Panc1 (cell line): ENCODE data around the gene WNT5A.

ENCODE experiments used
- POLR2AphosphoS5 ChIP-seq: IDR thresholded peaks from 2 replicates; pipeline ENCODE4 v1.6.1; 2012; ENCODE audit warnings: mild to moderate bottlenecking, low read depth, low read length, moderate library complexity
- SIN3A ChIP-seq: IDR thresholded peaks from 2 replicates; pipeline ENCODE4 v1.6.1; 2012; ENCODE audit warnings: low read depth, mild to moderate bottlenecking, low read length, moderate library complexity, borderline replicate concordance; ENCODE audit not compliant: insufficient read depth
- TCF7L2 ChIP-seq: IDR thresholded peaks from 2 replicates; pipeline ENCODE4 v1.6.1; 2011; ENCODE audit warnings: mild to moderate bottlenecking, low read depth, low read length, inconsistent platforms
- TF ChIP-seq, protein P1 (sequence below): fragments of 450-650 bp; IDR thresholded peaks from 2 replicates; pipeline ENCODE4 v1.5.1; 2017; ENCODE audit warnings: mild to moderate bottlenecking
- TF ChIP-seq, protein P2 (sequence below), 2 experiments: IDR thresholded peaks; 2 replicates each; pipeline ENCODE4 v1.6.1; 2011 to 2012; ENCODE audit warnings: low read depth in 2 of 2, control low read depth in 1 of 2, low read length in 1 of 2, mild to moderate bottlenecking in 1 of 2, moderate library complexity in 1 of 2; ENCODE audit not compliant: insufficient read depth in 1 of 2

DNA sequence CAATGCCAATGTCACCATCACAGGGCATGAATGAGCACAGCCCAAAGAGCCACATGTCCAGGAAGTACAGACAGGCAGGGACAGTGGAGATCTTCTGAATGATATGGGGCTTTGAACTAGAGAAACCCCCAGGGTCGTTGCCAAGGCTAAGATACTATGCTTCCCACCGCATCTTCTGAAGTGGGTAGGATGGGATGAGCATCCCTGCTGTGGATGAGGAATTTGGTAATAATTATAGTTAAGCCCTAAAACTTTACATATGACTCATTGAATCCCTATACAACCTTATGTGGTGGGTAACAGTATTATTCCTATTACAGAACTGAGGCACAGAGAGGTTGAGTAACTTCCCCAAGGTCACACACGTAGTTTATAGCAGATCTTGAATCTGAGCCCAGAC lies 44.2 kb downstream of the WNT5A start:
- TF ChIP-seq, protein P1, sequence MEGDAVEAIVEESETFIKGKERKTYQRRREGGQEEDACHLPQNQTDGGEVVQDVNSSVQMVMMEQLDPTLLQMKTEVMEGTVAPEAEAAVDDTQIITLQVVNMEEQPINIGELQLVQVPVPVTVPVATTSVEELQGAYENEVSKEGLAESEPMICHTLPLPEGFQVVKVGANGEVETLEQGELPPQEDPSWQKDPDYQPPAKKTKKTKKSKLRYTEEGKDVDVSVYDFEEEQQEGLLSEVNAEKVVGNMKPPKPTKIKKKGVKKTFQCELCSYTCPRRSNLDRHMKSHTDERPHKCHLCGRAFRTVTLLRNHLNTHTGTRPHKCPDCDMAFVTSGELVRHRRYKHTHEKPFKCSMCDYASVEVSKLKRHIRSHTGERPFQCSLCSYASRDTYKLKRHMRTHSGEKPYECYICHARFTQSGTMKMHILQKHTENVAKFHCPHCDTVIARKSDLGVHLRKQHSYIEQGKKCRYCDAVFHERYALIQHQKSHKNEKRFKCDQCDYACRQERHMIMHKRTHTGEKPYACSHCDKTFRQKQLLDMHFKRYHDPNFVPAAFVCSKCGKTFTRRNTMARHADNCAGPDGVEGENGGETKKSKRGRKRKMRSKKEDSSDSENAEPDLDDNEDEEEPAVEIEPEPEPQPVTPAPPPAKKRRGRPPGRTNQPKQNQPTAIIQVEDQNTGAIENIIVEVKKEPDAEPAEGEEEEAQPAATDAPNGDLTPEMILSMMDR = no peak
- TF ChIP-seq, protein P2, sequence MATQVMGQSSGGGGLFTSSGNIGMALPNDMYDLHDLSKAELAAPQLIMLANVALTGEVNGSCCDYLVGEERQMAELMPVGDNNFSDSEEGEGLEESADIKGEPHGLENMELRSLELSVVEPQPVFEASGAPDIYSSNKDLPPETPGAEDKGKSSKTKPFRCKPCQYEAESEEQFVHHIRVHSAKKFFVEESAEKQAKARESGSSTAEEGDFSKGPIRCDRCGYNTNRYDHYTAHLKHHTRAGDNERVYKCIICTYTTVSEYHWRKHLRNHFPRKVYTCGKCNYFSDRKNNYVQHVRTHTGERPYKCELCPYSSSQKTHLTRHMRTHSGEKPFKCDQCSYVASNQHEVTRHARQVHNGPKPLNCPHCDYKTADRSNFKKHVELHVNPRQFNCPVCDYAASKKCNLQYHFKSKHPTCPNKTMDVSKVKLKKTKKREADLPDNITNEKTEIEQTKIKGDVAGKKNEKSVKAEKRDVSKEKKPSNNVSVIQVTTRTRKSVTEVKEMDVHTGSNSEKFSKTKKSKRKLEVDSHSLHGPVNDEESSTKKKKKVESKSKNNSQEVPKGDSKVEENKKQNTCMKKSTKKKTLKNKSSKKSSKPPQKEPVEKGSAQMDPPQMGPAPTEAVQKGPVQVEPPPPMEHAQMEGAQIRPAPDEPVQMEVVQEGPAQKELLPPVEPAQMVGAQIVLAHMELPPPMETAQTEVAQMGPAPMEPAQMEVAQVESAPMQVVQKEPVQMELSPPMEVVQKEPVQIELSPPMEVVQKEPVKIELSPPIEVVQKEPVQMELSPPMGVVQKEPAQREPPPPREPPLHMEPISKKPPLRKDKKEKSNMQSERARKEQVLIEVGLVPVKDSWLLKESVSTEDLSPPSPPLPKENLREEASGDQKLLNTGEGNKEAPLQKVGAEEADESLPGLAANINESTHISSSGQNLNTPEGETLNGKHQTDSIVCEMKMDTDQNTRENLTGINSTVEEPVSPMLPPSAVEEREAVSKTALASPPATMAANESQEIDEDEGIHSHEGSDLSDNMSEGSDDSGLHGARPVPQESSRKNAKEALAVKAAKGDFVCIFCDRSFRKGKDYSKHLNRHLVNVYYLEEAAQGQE (IDR thresholded peaks at IDR 0.05; ENCODE audit: insufficient read depth in 1 of 2, low read depth in 2 of 2, low read length in 1 of 2) = no peak
- TF ChIP-seq POLR2AphosphoS5 (no peak), SIN3A (no peak), TCF7L2 (no peak)
